ENCODE data around the gene ERAS.

GRCh38 chrX:48833542-48834138 is 7.3 kb downstream of the ERAS start:
- TF ChIP-seq POLR2AphosphoS5 (IDR thresholded peaks at IDR 0.05; ENCODE audit: borderline replicate concordance, low read depth, low read length) = no peak
- TF ChIP-seq EZH2 (IDR thresholded peaks at IDR 0.05) = no peak

Measured in SK-N-MC (cell line).